Pancreas (tissue), 10 donors: ENCODE measurements around the gene PTPRD. TPM values are rescaled to one million over a fixed set of nuclear protein-coding genes. Genes with fewer than 3 reads are reported as not detected.

Source experiments
- ATAC-seq, 4 donors: fragments of 200-7000 bp; cut with Tn5 transposase; one replicate each; pipeline versions ENCODE4 v1.8.0 to v1.9.1; 2020; ENCODE audit warnings: mild to moderate bottlenecking in 4 of 4, moderate library complexity in 4 of 4
- DNase-seq, 6 donors: peaks; one replicate each; pipeline ENCODE4 v3.0.0-alpha.2; 2020
- FAIRE-seq: peaks from 2 replicates; lab custom pipeline; 2012; peaks lifted over from hg19 to GRCh38; lab: Jason Lieb, UNC
- H3K27ac ChIP-seq, 4 donors: fragments of 200-600 bp; sonication (generic); 1 replicate in 3 of 4; 2 replicates in 1 of 4; pipeline versions ENCODE4 v1.5.0 to v1.8.0; 2020
- H3K27me3 ChIP-seq, 4 donors: fragments of 200-600 bp; one replicate each; pipeline ENCODE4 v1.8.0; 2021
- H3K36me3 ChIP-seq, 3 donors: fragments of 200-600 bp; sonication (generic) in 1 of 3; one replicate each; pipeline versions ENCODE4 v1.5.0 to v1.8.0; 2020 to 2021
- H3K4me1 ChIP-seq, 3 donors: fragments of 200-600 bp; one replicate each; pipeline ENCODE4 v1.8.0; 2021
- H3K4me3 ChIP-seq, 4 donors: fragments of 200-600 bp; sonication (generic) in 2 of 4; one replicate each; pipeline versions ENCODE4 v1.5.0 to v1.8.0; 2020 to 2021
- H3K9me3 ChIP-seq, 4 donors: fragments of 200-600 bp; one replicate each; pipeline ENCODE4 v1.8.0; 2021
- WGBS, 2 donors: extraction: QIAGEN DNeasy Blood & Tissue Kit; methylation state at CpG; one replicate each; pipeline ENCODE4 v1.1.7; 2013; 5-methylcytosine and 5-hydroxymethylcytosine counted together
- intact Hi-C, 3 donors: fragments of 100-400 bp; cut with DNase I; formaldehyde crosslinking; loops; one replicate each; pipeline versions ENCODE4 v1.11.1 to v1.14.2; 2022
- polyA plus RNA-seq, 2 donors: library from polyadenylated mRNA; stranded (reverse); fragments of 200-250 nt; gene quantifications; one replicate each; pipeline ENCODE4 v1.2.3, GENCODE V29; 2013
- total RNA-seq, 6 donors: library from RNA; stranded (reverse); fragmentation: NEBNext Ultra II Directional in 4 of 6; extraction: Animal tissue kit (Norgen Biotek cat#: 25700) in 4 of 6; gene quantifications; one replicate each; pipeline versions ENCODE4 v1.2.1 to v1.2.4, GENCODE V29; 2021 to 2023
- TF ChIP-seq, protein P1 (sequence below), 4 donors: fragments of 200-600 bp; sonication (generic) in 3 of 4; IDR thresholded peaks; one replicate each; pipeline versions ENCODE4 v1.5.0 to v1.8.0; 2021; ENCODE audit warnings: antibody characterized with exemption in 4 of 4
- donor health status: healthy with polysubstance abuse.
- donor health status: DM: no; HTN: no; CAD: no; lungs with moderate emphysema.
- donor health status: DM: no; HTN: no; CAD: no.
- donor health status: control.
- donor health status: control.
- donor health status: Bipolar disorder and iron deficiency.
- donor health status: DM: yes; HTN: yes; CAD: no.
- donor health status: DM: no; HTN: no; CAD: no.
- donor health status: DM: no; HTN: no; CAD: no.
- donor health status: DM: yes; HTN: yes; CAD: no.

The PTPRD gene
- total and polyA plus RNA-seq, 8 donors: 2.1 to 21.7 (median 5.1) TPM

DNA sequence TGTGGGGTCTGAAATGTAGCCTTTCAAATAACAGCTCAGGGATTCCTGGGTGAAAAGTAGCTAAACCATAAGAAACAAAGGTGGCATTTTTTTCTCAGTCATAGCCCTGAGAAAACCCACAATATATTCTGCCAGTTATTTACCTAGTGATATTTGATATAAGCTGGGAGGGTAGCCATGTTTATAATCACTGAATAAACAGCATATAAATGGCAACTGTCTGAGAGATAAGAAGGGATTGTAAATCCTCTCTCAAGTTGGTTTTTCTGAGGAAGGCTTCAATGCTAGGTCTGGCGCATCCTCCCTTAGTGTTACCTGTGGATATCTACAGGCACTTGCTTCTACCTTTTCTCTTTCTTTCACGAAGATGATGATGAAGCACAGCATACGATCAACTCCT, 1732.7 kb downstream of the PTPRD start:
- no peak for ATAC-seq
- no peaks in the 10 kb centered on the region for H3K9me3 ChIP-seq
- no peaks in the 10 kb centered on the region for H3K27me3 ChIP-seq
- no peak for DNase-seq
- TF ChIP-seq, protein P1, sequence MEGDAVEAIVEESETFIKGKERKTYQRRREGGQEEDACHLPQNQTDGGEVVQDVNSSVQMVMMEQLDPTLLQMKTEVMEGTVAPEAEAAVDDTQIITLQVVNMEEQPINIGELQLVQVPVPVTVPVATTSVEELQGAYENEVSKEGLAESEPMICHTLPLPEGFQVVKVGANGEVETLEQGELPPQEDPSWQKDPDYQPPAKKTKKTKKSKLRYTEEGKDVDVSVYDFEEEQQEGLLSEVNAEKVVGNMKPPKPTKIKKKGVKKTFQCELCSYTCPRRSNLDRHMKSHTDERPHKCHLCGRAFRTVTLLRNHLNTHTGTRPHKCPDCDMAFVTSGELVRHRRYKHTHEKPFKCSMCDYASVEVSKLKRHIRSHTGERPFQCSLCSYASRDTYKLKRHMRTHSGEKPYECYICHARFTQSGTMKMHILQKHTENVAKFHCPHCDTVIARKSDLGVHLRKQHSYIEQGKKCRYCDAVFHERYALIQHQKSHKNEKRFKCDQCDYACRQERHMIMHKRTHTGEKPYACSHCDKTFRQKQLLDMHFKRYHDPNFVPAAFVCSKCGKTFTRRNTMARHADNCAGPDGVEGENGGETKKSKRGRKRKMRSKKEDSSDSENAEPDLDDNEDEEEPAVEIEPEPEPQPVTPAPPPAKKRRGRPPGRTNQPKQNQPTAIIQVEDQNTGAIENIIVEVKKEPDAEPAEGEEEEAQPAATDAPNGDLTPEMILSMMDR (IDR thresholded peaks at IDR 0.05): no peak
- H3K36me3 ChIP-seq: no peaks in the 10 kb centered on the region
- no peaks in the 10 kb centered on the region for H3K4me1 ChIP-seq
- 61 to 86% methylated on average over 3 of the region's 3 CpGs for WGBS, 2 donors
- no peak overlapping the region for H3K4me3 ChIP-seq
- FAIRE-seq: no peak
- intact Hi-C loops: no loop called here
- H3K27ac ChIP-seq: no peak overlapping the region

DNA sequence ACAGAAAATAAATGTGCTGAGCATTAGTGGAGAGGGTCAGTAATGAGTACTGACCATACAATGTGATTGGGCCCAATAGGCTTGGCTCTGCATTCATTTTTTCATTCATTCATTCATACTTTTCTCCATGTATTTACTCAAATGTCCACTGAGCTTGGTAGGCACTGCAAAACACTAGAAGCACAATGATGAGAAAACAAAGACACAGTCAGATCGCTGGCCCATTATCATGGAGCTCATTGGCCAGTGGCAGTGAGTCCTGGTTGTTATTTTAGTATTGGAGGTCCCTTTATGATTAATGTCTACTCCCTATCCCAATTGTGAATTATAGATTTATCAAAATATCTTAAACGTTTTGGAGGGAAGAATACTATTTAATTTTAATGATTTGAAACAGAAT, 1733.5 kb downstream of the PTPRD start:
- Histone ChIP-seq H3K36me3 (no peaks in the 10 kb centered on the region), H3K4me3 (no peak overlapping the region), H3K27me3 (no peaks in the 10 kb centered on the region), H3K27ac (no peak overlapping the region), H3K4me1 (no peaks in the 10 kb centered on the region), H3K9me3 (no peaks in the 10 kb centered on the region)
- TF ChIP-seq, protein P1 (IDR thresholded peaks at IDR 0.05): no peak
- ATAC-seq: no peak
- DNase-seq: no peak
- intact Hi-C loops: no loop called here
- 61 to 68% methylated on average over 2 of the region's 2 CpGs for WGBS, 2 donors
- no peak for FAIRE-seq

DNA sequence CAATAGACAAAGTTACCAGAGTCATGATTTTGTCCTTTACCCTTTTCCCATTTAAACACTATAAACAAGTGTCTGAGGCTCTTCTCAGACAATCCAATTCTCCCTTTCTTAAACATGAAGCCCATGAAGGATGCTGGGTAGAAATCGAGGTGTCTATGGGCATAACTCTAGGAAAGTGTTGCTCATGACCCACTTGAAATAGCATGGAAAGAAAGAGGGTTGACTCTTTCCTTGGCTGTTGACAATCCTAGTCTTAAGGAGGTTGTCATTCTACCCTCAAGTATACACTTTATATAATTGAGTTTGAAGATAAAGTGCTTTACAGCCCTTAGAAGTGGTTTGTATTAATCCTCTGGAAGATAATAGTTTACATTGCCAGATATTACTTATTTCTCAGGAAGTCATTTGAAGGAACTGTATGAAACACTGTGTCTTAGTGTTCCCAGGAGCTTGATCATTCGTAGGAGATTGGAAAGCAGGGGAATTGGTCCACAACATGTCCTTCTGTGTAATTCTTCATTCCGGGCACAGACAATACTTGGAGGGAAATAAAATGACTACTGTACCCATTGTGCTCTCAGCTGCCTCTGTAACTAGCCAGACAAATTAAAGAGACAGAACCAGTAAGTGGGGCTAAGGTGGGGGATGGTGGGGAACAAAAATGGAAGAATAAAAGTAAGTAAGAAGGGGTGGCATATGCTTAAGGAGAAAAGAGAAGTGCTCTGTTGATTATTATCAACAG, 1734.9 kb downstream of the PTPRD start:
- Histone ChIP-seq H3K36me3 (no peaks in the 10 kb centered on the region), H3K27me3 (no peaks in the 10 kb centered on the region), H3K4me1 (no peaks in the 10 kb centered on the region), H3K27ac (no peak overlapping the region), H3K4me3 (no peak overlapping the region), H3K9me3 (no peaks in the 10 kb centered on the region)
- DNase-seq (no peak), ATAC-seq (no peak), FAIRE-seq (no peak)
- TF ChIP-seq, protein P1 (IDR thresholded peaks at IDR 0.05): no peak
- WGBS, 2 donors: 51 to 62% methylated on average over 3 of the region's 3 CpGs
- intact Hi-C loops: no loop called here

DNA sequence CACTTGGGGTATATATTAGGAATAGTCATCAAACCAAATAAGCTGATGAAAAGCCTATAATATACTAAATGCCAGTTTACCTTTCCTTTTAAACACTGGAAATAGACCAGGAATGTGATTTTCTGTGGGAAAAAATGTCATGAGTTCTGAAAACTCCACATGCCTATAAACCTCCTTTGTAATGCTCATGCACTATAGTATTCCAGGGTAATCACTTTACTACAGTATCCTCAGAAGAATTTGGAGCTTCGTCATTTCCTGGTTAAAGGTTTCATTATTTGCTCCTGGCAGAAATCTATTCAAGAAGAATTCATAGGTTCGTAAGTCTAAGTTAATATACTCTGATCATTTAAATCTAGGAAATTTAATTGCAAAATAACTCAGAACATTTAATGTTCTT, 1736.5 kb downstream of the PTPRD start:
- FAIRE-seq (no peak), ATAC-seq (no peak), DNase-seq (no peak)
- Histone ChIP-seq H3K9me3 (no peaks in the 10 kb centered on the region), H3K4me1 (no peaks in the 10 kb centered on the region), H3K27ac (no peak overlapping the region), H3K27me3 (no peaks in the 10 kb centered on the region), H3K36me3 (no peaks in the 10 kb centered on the region), H3K4me3 (no peak overlapping the region)
- WGBS, 2 donors: 60 to 73% methylated on average over 2 of the region's 2 CpGs
- intact Hi-C loops: no loop called here
- TF ChIP-seq, protein P1 (IDR thresholded peaks at IDR 0.05): no peak

DNA sequence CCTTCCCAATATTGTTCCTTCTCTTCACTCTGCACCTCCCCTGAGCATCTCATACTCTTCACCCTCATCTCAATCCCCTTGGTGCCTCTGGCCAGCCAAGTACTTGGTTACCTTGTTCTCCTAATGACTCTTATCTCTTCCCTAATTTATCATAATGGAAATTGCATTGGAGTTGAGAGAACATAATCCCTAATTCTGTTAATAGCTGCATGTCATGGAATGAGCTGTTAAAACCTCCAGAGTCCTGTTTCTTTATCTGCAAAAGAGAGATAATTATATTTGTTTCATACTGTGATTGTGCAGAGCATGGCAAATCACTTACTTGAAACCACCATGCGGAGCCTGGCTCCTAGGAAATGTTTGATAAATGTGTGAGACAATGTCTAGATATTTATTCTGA, 1738.3 kb downstream of the PTPRD start:
- no peak for ATAC-seq
- intact Hi-C loops: no loop called here
- DNase-seq: no peak
- no peak for FAIRE-seq
- 49 to 69% methylated on average over 1 of the region's 1 CpG for WGBS, 2 donors
- Histone ChIP-seq H3K27ac (no peak overlapping the region), H3K9me3 (no peaks in the 10 kb centered on the region), H3K36me3 (no peaks in the 10 kb centered on the region), H3K4me3 (no peak overlapping the region), H3K27me3 (no peaks in the 10 kb centered on the region), H3K4me1 (no peaks in the 10 kb centered on the region)
- TF ChIP-seq, protein P1 (IDR thresholded peaks at IDR 0.05): no peak
